Smooth muscle cell (in vitro differentiated cells): Measurements from ENCODE around the gene CHST13. TPM values are rescaled to one million over a fixed set of nuclear protein-coding genes. Genes with fewer than 3 reads are reported as not detected.

Experiments
- DNase-seq: peaks from one replicate; lab custom pipeline; 2025; ENCODE audit not compliant: unreplicated experiment; lab: John Stamatoyannopoulos, UW
- H2AFZ ChIP-seq: fragments of 200-600 bp; sonication (generic); 2 replicates; pipeline ENCODE4 v1.6.0; 2016; ENCODE audit warnings: antibody characterized with exemption, low read depth, mild to moderate bottlenecking
- H3F3A ChIP-seq: fragments of 200-600 bp; sonication (generic); 2 replicates; pipeline ENCODE4 v1.6.0; 2017; ENCODE audit warnings: antibody characterized with exemption, low read depth
- H3K27ac ChIP-seq: fragments of 200-600 bp; sonication (generic); 2 replicates; pipeline ENCODE4 v1.5.1; 2016; ENCODE audit warnings: low read depth, mild to moderate bottlenecking
- H3K27me3 ChIP-seq: fragments of 200-600 bp; sonication (generic); 2 replicates; pipeline ENCODE4 v1.6.1; 2016; ENCODE audit warnings: low read depth, mild to moderate bottlenecking
- H3K36me3 ChIP-seq: fragments of 200-600 bp; sonication (generic); 2 replicates; pipeline ENCODE4 v1.5.1; 2016; ENCODE audit warnings: low read depth
- H3K4me1 ChIP-seq: fragments of 200-600 bp; sonication (generic); 2 replicates; pipeline ENCODE4 v1.5.1; 2016; ENCODE audit warnings: low read depth
- H3K4me2 ChIP-seq: fragments of 200-600 bp; sonication (generic); 2 replicates; pipeline ENCODE4 v1.6.0; 2016; ENCODE audit warnings: mild to moderate bottlenecking
- H3K4me3 ChIP-seq: fragments of 200-600 bp; sonication (generic); 2 replicates; pipeline ENCODE4 v1.5.1; 2016; ENCODE audit warnings: mild to moderate bottlenecking
- H3K79me2 ChIP-seq: fragments of 200-600 bp; sonication (generic); 2 replicates; pipeline ENCODE4 v1.6.0; 2016; ENCODE audit warnings: low read depth, mild to moderate bottlenecking
- H3K9ac ChIP-seq: fragments of 200-600 bp; sonication (generic); 2 replicates; pipeline ENCODE4 v1.6.0; 2016; ENCODE audit warnings: low read depth
- H3K9me3 ChIP-seq: fragments of 200-600 bp; sonication (generic); replicated peaks from 2 replicates; pipeline ENCODE4 v1.5.1; 2016; ENCODE audit warnings: low read depth
- H4K20me1 ChIP-seq: fragments of 200-600 bp; sonication (generic); 2 replicates; pipeline ENCODE4 v1.6.0; 2016; ENCODE audit warnings: low read depth
- CTCF ChIP-seq: fragments of 200-600 bp; sonication (generic); IDR thresholded peaks from 2 replicates; pipeline ENCODE4 v1.5.1; 2017; ENCODE audit warnings: borderline replicate concordance, mild to moderate bottlenecking, antibody characterized with exemption; ENCODE audit not compliant: insufficient read depth, poor library complexity, severe bottlenecking
- WGBS: methylation state at CpG from one replicate; pipeline ENCODE4 v1.1.7; 2016; ENCODE audit warnings: low lambda C conversion rate; 5-methylcytosine and 5-hydroxymethylcytosine counted together
- polyA plus RNA-seq: library from polyadenylated mRNA; unstranded; fragments of >200 nt; fragmentation: Nextera tagmentation; extraction: Ambion mirVana; gene quantifications from 2 replicates; pipeline ENCODE4 v1.2.1, GENCODE V29; 2016
- total RNA-seq: library from RNA; depleted of rRNA; stranded (reverse); fragments of >200 nt; gene quantifications from 2 replicates; pipeline ENCODE4 v1.2.3, GENCODE V29; 2014

CHST13 gene
- total and polyA plus RNA-seq, 2 experiments from 2014 or later: not detected

GRCh38 chr3:126554560-126555525 is 30.9 kb downstream of the CHST13 start:
- Histone ChIP-seq H3K27ac (no peak overlapping the region), H3K9me3 (no peaks in the 10 kb centered on the region), H3K27me3 (no peaks in the 10 kb centered on the region), H4K20me1 (no peaks in the 10 kb centered on the region), H3K4me2 (no peak overlapping the region), H3K79me2 (no peaks in the 10 kb centered on the region), H3K9ac (no peak overlapping the region), H3K4me3 (no peak overlapping the region), H2AFZ (no peak overlapping the region), H3F3A (no peaks in the 10 kb centered on the region), H3K4me1 (no peaks in the 10 kb centered on the region), H3K36me3 (no peaks in the 10 kb centered on the region)
- DNase-seq: no peak
- no peak for TF ChIP-seq CTCF
- 91% methylated on average over 19 of the region's 19 CpGs for WGBS

GRCh38 chr3:126555795-126556636 is 32.1 kb downstream of the CHST13 start:
- no peaks in the 10 kb centered on the region for H3F3A ChIP-seq
- no peak overlapping the region for H3K4me2 ChIP-seq
- H3K4me1 ChIP-seq: no peaks in the 10 kb centered on the region
- no peak overlapping the region for H3K4me3 ChIP-seq
- 91% methylated on average over 9 of the region's 10 CpGs for WGBS
- H2AFZ ChIP-seq: no peak overlapping the region
- no peak overlapping the region for H3K9ac ChIP-seq
- H3K27me3 ChIP-seq: no peaks in the 10 kb centered on the region
- no peak for TF ChIP-seq CTCF
- H4K20me1 ChIP-seq: no peaks in the 10 kb centered on the region
- DNase-seq: no peak
- no peaks in the 10 kb centered on the region for H3K36me3 ChIP-seq
- no peaks in the 10 kb centered on the region for H3K79me2 ChIP-seq
- H3K9me3 ChIP-seq: no peaks in the 10 kb centered on the region
- H3K27ac ChIP-seq: no peak overlapping the region

GRCh38 chr3:126556637-126557414 is 32.9 kb downstream of the CHST13 start:
- H3F3A ChIP-seq: no peaks in the 10 kb centered on the region
- no peaks in the 10 kb centered on the region for H3K36me3 ChIP-seq
- H3K4me1 ChIP-seq: no peaks in the 10 kb centered on the region
- H3K27me3 ChIP-seq: peaks cover 1% of the 10 kb centered on the region
- WGBS: 96% methylated on average over 7 of the region's 8 CpGs
- TF ChIP-seq CTCF: no peak
- H3K79me2 ChIP-seq: no peaks in the 10 kb centered on the region
- H3K4me2 ChIP-seq: no peak overlapping the region
- H4K20me1 ChIP-seq: no peaks in the 10 kb centered on the region
- no peak overlapping the region for H3K4me3 ChIP-seq
- no peak overlapping the region for H3K27ac ChIP-seq
- DNase-seq: no peak
- H3K9me3 ChIP-seq: no peaks in the 10 kb centered on the region
- no peak overlapping the region for H2AFZ ChIP-seq
- H3K9ac ChIP-seq: no peak overlapping the region
